Activated CD4-positive, alpha-beta T cell treated with anti-CD3 and anti-CD28 coated beads for 4 hours (primary cell): Measurements from ENCODE around the gene ASB1.
"Not testable (repeated sequence)": the region's sequence is repeated elsewhere in the genome, so short reads cannot be mapped to it uniquely, and the experiment has no call there.

Experiments
- DNase-seq, 2 donors: peaks; one replicate each; pipeline ENCODE4 v3.0.0-alpha.2; 2020

Gene ASB1

GRCh38 chr2:238404406-238405216 is 22.1 kb upstream of the ASB1 start:
- DNase-seq: no peak

DNA sequence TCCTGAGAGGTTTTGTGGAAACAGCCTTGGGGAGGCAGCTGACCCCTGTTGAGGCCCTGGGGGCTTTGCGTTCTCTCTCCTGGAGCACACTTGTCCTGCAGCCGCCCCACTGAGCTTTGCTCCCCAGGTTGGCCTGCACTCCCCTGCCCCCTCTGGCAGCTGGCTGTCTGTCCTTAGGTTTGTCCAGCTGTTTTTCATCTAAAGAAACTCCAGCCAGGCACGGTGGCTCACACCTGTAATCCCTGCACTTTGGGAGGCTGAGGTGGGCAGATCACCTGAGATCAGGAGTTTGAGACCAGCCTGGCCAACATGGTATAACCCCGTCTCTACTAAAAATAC is 21.5 kb upstream of the ASB1 start:
- not testable (repeated sequence) for DNase-seq

DNA sequence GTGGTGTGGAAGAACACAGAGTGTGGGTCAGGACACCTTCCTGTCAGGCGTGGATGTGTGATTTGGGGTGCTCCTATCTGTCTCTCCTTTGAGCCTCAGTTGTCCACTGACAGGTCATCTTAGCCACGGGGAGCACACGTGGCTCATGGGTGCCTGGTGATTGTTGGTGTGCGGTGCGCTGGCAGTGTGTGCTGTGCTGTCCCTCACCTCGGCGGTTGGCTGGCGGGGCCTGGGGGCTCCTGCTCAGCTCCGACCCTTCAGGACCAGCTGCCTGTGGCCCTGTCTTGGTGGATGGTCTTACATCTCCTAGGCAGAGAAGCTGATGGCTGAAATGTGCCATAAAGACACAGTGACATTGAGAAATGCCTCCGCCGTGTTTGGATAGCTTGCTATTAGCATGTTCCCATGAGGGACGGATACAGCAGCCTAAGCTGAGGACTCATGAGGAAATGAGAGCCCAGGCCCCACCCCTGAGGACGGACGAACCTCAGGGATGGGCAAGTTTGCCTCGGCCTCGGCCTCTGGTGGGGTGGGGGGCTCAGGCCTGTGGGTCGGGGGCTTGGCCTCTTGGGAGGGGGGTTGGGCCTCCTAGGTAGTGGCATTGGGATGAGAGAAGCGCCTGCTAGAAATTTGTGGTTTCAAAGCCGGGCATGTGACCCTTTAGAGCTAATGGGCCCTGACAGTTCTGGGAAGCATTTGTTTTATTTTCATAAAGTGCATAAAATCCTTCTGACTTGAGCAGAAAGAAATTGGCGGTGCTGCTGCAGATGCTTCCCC is 20.3 kb upstream of the ASB1 start:
- DNase-seq: no peak

- no peak for DNase-seq
Observed at GRCh38 chr2:238406998-238407285, 19.8 kb upstream of the ASB1 start.

- DNase-seq: no peak
Observed at GRCh38 chr2:238407566-238407965, 19.2 kb upstream of the ASB1 start.

- no peak for DNase-seq
Observed at GRCh38 chr2:238408615-238409340, 17.9 kb upstream of the ASB1 start.

GRCh38 chr2:238409341-238410199 is 17.2 kb upstream of the ASB1 start:
- DNase-seq: no peak

DNA sequence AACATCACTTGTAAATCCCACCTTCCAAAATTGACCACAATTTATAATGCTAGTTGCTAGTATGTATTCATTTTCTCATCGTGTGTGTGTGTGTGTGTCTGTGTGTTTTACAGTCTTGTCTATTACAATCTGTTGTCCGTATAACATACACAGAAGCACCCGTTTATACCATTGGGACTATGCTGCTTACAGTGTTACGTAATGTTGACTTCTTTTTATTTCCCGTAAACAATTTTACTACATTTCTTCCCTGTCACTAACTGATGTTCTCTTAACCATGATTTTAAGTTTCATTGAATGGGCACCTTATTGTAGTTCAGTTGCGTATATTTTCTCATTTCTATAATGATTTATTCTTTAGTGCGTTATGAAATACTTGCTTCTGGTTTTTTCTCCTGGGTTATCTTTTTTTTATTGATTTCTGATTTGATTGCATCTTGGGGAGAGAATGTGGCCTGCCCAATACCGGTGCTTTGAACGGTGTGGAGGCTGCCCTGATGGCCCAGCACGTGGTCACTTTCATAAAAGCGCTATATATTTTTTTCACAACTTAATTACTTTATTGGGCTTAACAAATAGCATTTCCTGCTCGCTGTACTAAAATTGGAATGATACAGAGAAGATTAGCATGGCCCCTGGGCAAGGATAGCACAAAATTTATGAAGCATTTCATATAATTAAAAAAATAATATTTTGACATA is 14.5 kb upstream of the ASB1 start:
- DNase-seq: no peak

DNA sequence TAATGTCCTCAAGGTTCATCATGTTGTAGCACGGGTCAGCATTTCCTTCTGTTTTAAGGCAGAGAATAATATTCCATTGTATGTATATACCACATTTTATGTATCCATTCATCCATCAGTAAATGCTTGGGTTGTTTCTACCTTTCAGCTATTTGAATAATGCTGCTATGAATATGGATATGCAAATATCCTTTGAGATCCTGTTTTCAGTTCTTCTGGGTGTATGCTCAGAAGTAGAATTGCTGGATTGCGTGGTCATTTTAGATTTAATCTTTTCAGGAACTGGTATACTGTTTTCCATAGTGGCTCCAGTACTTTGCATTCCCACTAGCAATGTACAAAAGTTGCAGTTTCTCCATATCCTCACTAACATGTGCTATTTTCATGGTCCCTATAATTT is 13.4 kb upstream of the ASB1 start:
- DNase-seq: no peak

GRCh38 chr2:238415036-238415764 is 11.5 kb upstream of the ASB1 start:
- DNase-seq: no peak

DNA sequence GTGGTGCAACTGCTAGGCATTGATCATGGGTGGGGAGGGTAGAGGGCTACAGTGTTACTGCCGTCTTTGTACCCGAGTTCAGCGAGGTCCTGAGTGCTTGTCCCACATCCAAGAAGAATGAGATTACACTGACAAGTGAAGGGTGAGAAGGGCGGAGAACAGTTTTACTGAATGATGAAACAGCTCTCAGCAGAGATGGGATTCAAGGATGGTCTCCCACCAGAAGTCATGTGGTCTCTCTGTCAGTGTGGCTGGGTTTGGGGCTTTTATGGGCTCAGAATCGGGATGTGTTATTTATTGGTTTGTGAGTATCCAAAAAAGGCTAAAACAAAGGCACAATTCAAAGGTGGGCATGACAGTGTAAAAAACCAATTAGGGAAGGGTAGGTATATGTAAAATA is 10.8 kb upstream of the ASB1 start:
- no peak for DNase-seq

DNA sequence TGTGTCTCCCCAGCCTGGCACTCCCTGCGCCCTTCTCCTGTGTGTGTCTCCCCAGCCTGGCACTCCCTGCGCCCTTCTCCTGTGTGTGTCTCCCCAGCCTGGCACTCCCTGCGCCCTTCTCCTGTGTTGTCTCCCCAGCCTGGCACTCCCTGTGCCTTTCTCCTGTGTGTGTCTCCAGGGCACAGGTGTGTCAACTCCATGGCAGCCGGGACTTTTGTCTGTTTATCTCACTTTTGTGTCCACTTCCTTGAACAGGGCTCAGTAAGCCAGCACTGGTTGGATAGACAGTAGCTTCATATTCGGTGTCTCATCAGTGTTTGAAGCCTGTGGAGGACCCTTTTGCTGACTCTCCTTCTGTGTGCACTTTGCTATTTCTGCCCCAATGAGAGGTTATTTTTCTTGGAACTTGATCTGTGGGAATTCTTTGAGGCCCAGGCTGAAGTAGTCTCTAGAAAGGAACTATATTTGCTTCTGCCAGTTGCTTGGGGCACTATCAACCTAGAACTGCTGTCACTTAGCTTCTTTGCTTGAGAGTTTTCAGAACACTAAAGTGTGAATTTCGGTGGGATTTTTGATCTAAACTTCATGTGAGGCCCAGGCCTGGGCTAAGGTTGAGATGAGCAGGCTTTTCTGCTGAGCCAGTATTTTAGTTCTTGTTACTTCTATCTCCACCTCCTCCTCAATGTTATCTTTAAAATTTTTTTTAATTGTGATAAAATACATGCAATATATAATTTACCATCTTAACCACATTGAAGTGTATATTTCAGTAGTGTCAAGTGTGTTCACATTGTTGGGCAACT is 8.3 kb upstream of the ASB1 start:
- no peak for DNase-seq

- no peak for DNase-seq
Observed at GRCh38 chr2:238418999-238419546, 7.7 kb upstream of the ASB1 start.

DNA sequence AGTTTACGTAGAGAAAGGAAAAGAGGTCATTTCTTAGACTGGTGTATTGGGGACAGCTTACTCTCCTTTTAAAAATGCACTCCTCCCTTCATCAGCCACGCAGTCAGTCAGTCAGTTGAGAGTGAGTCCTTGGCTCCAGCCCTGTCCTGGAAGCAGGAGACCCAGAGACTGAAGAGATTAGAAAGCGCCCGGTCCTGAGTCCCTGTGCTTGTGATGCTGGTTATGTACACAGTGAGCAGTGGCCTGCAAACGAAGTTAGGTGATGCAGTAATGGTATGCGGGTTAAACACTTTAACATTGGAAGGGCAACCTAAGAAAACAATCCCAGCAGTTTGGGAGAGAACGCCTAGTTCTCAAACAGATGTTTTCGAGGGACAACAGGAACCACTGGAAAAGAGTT is 6.3 kb upstream of the ASB1 start:
- no peak for DNase-seq

DNA sequence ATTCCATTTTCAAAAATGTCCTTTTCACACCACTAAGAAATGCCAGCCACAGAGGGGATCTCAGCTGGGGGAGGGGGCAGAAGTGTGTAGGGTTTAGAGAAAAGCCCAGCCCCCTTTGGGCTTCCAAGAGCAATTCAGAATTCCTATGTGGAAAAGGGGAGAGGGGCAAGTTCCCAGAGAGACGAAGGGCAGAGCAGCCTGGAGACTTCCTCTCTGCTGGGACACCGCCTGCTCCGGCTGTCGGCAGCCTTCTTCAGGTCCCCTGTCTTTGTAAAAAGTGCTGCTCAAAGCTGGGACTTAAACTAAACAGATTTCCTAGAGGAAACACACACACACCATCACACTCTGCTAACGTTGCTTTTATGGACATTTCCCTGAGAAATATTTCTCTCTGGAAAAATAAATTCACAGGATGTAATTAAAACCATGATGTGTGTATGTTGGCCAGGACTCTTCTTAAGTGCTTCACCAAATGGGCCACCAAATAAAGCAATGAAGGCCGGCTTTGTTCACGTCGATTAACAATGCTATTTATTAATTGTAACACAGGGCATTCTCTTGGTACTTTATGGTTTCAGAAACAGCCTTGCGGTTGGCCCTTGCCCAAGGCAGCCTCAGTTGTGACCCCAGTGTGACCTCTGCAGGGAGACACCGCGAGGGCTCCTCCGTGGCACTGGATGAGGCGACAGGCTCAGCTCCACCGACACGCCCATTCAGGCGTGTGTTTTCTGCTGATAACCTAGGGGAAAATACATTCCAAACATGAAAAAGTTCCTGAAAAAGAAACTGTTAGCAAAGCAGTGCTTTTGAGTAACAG is 5.6 kb upstream of the ASB1 start:
- no peak for DNase-seq

DNA sequence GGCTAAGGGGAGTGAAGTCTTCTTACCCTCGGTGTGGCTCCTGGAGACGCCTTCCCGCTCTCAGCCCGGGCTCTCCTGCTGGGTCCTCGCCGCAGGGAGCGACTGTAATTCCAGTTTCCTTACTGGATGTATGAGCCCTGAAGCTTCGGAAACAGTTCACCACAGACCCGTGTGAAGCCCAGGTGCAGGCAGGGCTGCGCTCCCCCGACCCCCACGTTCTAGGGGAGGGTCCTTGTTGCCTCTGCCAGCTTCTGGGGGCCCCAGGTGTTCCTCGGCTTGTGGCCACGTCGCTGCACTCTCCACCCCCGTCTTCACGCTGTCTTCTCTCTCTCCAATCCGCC is 5.1 kb upstream of the ASB1 start:
- DNase-seq: no peak

GRCh38 chr2:238422285-238422684 is 4.4 kb upstream of the ASB1 start:
- no peak for DNase-seq

DNA sequence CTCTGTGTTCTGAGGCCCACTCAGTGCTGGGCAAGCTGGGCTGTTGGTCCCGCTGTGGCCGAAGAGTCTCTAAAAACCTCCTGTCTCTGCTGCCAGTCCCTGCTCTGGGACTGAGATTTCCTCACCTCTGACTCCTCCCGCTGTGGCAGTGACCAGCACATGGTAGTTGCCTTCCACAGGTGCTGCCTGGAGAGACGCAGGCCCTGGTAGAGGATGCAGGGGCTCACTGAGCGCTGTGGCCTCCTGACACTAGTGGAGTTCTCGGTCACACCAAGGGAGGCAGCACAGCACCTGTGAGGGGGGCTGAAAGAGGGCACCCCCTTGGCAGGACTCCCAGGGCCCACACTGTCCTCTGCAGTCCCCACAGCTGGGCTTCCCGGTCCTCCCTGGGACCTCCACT is 3.8 kb upstream of the ASB1 start:
- DNase-seq: no peak

DNA sequence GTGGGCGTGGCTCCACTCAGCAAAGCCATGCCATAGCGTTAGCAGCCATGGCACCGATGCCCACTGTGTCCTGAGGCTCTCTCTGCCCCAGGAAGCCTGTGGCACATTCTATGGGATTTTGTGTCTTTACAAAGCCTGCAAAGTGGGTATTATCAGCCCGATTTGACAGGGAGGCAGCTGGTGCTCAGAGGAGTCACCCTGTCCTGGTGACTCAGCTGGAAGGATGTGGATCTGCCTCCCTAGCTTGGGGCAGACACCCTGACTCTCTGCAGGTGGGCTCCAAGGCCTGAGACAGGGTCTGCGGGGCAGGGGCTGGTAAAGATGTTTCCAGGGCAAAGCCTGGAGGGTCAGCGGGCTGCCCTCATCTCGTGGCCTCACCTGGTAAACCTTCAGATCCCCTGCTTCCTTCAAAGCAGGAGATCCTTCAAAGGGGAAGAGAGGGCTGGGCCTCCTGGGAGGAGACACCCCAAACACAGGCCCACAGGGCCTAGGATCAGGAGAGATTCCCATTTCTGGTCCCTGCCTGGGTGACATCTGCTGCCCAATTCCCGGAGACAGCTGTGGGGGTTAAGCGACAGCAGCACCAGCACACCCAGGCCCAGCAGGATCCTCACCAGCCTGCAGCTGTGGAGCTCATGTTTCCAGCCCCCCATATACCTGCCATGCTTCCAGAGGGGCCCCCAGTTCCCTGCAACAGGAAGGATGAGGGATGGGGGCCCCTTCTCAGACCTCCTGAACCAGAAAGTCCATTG is 3.0 kb upstream of the ASB1 start:
- DNase-seq: no peak
